ENCODE results near the gene SIL1. TPM values are rescaled to one million over a fixed set of nuclear protein-coding genes. Genes with fewer than 3 reads are reported as not detected.
A peak's percentile ranks its signal among the peaks of the same experiment; 100 is the strongest.

Gene SIL1
- 4.7 TPM for polyA plus RNA-seq (2013, experiment 1 of 2)
- 6.1 TPM for polyA plus RNA-seq (2013, experiment 2 of 2)

DNA sequence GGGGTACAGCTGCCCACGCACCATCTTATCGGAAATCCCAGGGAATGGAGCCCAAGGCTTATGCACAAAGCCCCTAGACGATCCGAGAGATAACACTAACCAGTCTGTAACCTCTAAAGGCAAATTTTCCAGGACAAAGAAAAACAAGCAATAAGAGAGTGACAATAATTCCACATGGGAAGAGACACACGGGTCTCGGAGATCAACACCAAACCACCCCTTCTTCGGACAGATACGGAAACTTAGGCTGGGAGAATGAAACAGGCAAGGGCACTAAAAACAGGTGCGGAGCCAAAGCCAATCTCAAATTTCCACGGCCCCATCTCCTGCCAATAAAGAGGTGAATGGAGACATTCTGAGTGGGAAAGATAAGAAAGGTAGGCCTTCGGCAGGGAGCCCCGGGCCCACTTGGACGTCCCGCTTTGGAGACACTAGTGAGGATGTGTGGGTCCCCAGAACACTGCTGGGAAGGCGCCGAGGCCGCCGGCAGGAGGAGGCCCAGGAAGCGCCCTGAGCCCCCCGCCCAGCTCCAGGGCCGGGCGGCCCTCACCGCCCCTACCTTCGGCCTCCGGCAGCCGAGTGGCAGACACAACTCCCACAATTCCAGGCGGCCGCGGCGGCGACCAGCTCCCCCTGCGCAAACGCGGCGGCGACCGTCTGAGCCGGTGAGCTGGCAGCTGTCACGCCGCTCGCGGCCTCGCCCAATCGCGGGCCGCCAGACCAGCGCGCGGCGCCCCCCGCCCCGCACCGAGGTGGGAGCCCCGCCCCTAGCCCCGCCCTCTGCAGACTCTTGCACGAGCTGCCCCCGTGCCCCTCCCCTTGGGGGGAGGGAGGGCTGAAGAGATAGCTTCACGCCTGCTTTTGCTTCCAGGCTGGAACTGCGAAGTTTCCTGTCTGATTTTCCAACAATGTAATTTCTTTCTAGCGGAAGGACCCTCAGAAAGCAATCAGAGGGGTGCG, at the start of gene SIL1:
SIL1 (minus strand) TSS at position 659 of the 960 bp plus-strand sequence. CDS start 70,525 bp downstream, outside the sequence.
- no peaks in the 10 kb centered on the region for H3K27me3 ChIP-seq (ENCODE audit: insufficient read depth, low read length)
- H3K27ac ChIP-seq (ENCODE audit: low read depth, low read length): peak within 1 kb of the TSS; percentile 77
- H3K4me3 ChIP-seq (ENCODE audit: low read length): peak within 1 kb of the TSS; percentile 71
- peaks cover 9% of the 10 kb centered on the region; the same call in 1 of the 2 replicates for H3K4me1 ChIP-seq (ENCODE audit: insufficient read depth, low read length)
- no peaks in the 10 kb centered on the region for H3K9me3 ChIP-seq (ENCODE audit: insufficient read depth, low read depth, low read length)
- no peaks in the 10 kb centered on the region for H3K36me3 ChIP-seq (ENCODE audit: insufficient read depth, low read length)
- 6% methylated on average over 61 of the region's 61 CpGs for WGBS
- peak within 1 kb of the TSS; percentile 82 for H3K9ac ChIP-seq (ENCODE audit: low read depth, low read length)

DNA sequence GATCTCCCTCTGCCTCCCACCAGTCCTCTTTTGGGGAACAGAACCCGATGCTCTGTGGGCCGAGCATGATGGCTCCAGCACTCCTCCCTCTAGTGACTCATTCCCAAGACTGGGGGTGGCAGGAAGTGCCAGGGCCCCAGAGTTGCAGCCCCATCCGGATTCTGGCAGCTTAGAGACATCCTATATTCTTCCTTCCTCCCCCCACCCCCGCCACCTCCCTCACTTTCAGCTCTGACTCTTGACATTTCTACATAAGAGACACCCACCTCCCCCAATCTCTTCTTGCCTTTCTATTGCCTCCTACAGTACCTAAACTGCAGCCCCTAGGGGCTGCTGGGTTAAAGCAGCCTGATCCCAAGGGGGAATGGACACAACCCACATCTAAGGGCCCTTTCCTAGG, 48.2 kb upstream of the SIL1 start:
- WGBS: 52% methylated on average over 4 of the region's 4 CpGs
- Histone ChIP-seq H3K27ac (ENCODE audit: low read depth, low read length) (no peak overlapping the region), H3K4me1 (ENCODE audit: insufficient read depth, low read length) (peaks cover 3% of the 10 kb centered on the region; the same call in 1 of the 2 replicates), H3K9ac (ENCODE audit: low read depth, low read length) (no peak overlapping the region), H3K9me3 (ENCODE audit: insufficient read depth, low read depth, low read length) (no peaks in the 10 kb centered on the region), H3K4me3 (ENCODE audit: low read length) (no peak overlapping the region), H3K27me3 (ENCODE audit: insufficient read depth, low read length) (no peaks in the 10 kb centered on the region), H3K36me3 (ENCODE audit: insufficient read depth, low read length) (no peaks in the 10 kb centered on the region)

DNA sequence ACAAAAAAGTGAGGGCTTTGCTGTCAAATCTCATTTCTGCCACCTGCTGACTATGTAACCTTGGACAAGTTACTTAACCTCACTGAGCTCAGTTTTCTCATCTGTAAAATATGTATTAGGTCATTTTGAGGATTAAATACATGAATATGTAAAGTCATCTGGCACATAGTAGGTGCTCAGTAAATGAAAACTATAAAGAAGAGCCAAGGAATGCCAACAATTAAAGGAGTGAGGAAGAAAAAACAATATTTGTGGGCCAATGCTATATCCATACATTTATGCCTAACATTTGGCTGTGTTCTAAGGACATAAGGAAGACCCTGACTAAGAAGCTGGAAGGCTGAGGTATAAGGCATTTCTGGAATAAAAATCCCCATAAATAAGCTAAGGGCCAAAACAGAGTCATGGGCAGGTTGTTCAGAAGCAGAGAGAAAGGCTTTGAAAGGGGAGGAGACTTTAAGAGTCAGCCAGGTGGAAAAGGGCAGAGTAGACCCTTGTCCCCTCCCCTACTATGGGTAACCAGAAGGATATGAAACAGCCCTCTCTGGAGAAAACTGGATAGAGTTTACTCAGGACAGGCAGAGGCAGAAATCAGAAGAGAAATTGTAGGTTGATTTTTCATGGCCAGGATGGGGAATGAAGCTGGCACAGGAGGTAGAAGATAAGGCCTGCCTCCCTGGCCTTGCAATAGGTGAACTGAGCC, 47.6 kb upstream of the SIL1 start:
- Histone ChIP-seq H3K9ac (ENCODE audit: low read depth, low read length) (no peak overlapping the region), H3K36me3 (ENCODE audit: insufficient read depth, low read length) (no peaks in the 10 kb centered on the region), H3K9me3 (ENCODE audit: insufficient read depth, low read depth, low read length) (no peaks in the 10 kb centered on the region), H3K4me1 (ENCODE audit: insufficient read depth, low read length) (peaks cover 3% of the 10 kb centered on the region; the same call in 1 of the 2 replicates), H3K27ac (ENCODE audit: low read depth, low read length) (no peak overlapping the region), H3K27me3 (ENCODE audit: insufficient read depth, low read length) (no peaks in the 10 kb centered on the region), H3K4me3 (ENCODE audit: low read length) (no peak overlapping the region)

DNA sequence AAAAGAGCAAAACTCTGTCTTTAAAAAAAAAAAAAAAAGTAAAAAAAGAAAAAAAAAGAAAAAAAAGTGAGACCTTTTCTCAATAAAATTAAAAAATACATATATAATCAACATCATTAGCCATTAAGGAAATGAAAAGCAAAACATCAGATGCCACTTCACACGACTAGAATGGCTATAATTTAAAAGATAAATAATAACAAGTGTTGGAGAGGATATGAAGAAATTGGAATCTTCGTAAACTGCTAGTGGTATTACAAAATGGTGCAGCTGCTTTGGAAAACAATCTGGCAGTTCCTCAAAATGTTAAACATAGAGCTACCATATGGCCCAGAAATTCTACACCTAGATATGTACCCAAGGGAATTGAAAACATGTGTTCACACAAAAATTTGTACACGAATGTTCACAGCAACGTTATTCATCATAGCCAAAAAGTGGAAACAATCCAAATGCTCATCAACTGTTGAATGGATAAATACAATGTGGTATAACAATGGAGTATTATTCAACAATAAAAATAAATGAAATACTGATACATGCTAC, 45.3 kb upstream of the SIL1 start:
- no peak overlapping the region for H3K27ac ChIP-seq (ENCODE audit: low read depth, low read length)
- H3K9me3 ChIP-seq (ENCODE audit: insufficient read depth, low read depth, low read length): no peaks in the 10 kb centered on the region
- H3K27me3 ChIP-seq (ENCODE audit: insufficient read depth, low read length): no peaks in the 10 kb centered on the region
- WGBS: 93% methylated on average over 3 of the region's 4 CpGs
- H3K9ac ChIP-seq (ENCODE audit: low read depth, low read length): no peak overlapping the region
- H3K4me3 ChIP-seq (ENCODE audit: low read length): no peak overlapping the region
- H3K4me1 ChIP-seq (ENCODE audit: insufficient read depth, low read length): peaks cover 3% of the 10 kb centered on the region; the same call in 1 of the 2 replicates
- no peaks in the 10 kb centered on the region for H3K36me3 ChIP-seq (ENCODE audit: insufficient read depth, low read length)

DNA sequence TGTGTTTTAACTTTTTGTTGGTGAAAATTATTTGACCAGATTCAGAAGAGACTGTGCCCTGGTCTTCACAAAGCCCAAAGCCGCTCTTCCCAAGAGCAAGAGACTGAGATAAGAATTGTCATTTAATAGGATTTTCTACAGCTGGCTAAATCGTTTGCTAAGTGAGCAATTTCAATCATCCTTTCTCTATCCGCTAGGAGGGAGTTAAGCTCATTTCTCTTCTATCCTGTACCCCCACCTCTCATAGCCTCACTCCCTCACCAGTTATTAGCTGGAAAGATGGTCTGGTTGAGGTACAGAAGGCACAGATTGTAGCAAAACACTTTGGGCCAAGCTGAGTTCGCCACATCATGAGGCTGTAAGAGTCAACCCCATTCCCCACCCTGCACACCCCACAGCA, 43.0 kb upstream of the SIL1 start:
- no peak overlapping the region for H3K27ac ChIP-seq (ENCODE audit: low read depth, low read length)

DNA sequence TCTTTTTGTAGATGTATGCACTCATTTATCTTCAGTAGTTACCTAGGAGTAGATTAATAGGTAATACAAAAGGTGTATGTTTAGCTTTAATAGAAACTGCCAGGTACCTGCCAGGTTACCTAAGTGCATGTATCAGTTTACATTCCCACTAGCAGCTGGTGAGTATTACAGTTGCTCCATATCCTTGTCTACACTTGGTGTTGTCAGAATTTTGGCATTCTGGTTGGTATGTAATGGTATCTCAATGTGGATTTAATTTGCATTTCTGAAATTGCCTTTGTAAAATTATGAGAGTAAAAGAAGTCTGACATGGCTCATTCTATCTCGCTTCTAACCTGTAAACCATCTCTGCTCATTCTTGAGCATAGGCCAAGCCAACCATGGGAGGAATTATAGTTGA, 38.3 kb upstream of the SIL1 start:
- Histone ChIP-seq H3K4me3 (ENCODE audit: low read length) (no peak overlapping the region), H3K9me3 (ENCODE audit: insufficient read depth, low read depth, low read length) (no peaks in the 10 kb centered on the region), H3K27ac (ENCODE audit: low read depth, low read length) (no peak overlapping the region), H3K27me3 (ENCODE audit: insufficient read depth, low read length) (no peaks in the 10 kb centered on the region), H3K36me3 (ENCODE audit: insufficient read depth, low read length) (no peaks in the 10 kb centered on the region), H3K4me1 (ENCODE audit: insufficient read depth, low read length) (no peaks in the 10 kb centered on the region), H3K9ac (ENCODE audit: low read depth, low read length) (no peak overlapping the region)
- 100% methylated on average over 1 of the region's 1 CpG for WGBS

More for the DNA sequence above, 43.0 kb upstream of the SIL1 start:
- no peaks in the 10 kb centered on the region for H3K27me3 ChIP-seq (ENCODE audit: insufficient read depth, low read length)
- peaks cover 1% of the 10 kb centered on the region; the same call in 1 of the 2 replicates for H3K4me1 ChIP-seq (ENCODE audit: insufficient read depth, low read length)
- 94% methylated on average over 3 of the region's 4 CpGs for WGBS
- no peaks in the 10 kb centered on the region for H3K9me3 ChIP-seq (ENCODE audit: insufficient read depth, low read depth, low read length)
- H3K9ac ChIP-seq (ENCODE audit: low read depth, low read length): no peak overlapping the region
- no peaks in the 10 kb centered on the region for H3K36me3 ChIP-seq (ENCODE audit: insufficient read depth, low read length)
- H3K4me3 ChIP-seq (ENCODE audit: low read length): no peak overlapping the region

GRCh38 chr5:139232147-139232724, 34.1 kb upstream of the SIL1 start:
- Histone ChIP-seq H3K27me3 (ENCODE audit: insufficient read depth, low read length) (no peaks in the 10 kb centered on the region), H3K36me3 (ENCODE audit: insufficient read depth, low read length) (no peaks in the 10 kb centered on the region), H3K9me3 (ENCODE audit: insufficient read depth, low read depth, low read length) (no peaks in the 10 kb centered on the region), H3K9ac (ENCODE audit: low read depth, low read length) (no peak overlapping the region), H3K27ac (ENCODE audit: low read depth, low read length) (no peak overlapping the region), H3K4me1 (ENCODE audit: insufficient read depth, low read length) (no peaks in the 10 kb centered on the region), H3K4me3 (ENCODE audit: low read length) (no peak overlapping the region)
- 95% methylated on average over 4 of the region's 6 CpGs for WGBS

- Histone ChIP-seq H3K27ac (ENCODE audit: low read depth, low read length) (no peak overlapping the region), H3K4me1 (ENCODE audit: insufficient read depth, low read length) (no peaks in the 10 kb centered on the region), H3K9me3 (ENCODE audit: insufficient read depth, low read depth, low read length) (no peaks in the 10 kb centered on the region), H3K36me3 (ENCODE audit: insufficient read depth, low read length) (no peaks in the 10 kb centered on the region), H3K27me3 (ENCODE audit: insufficient read depth, low read length) (no peaks in the 10 kb centered on the region), H3K9ac (ENCODE audit: low read depth, low read length) (no peak overlapping the region), H3K4me3 (ENCODE audit: low read length) (no peak overlapping the region)
- WGBS: 86% methylated on average over 1 of the region's 1 CpG
Observed at GRCh38 chr5:139228201-139228803, 30.1 kb upstream of the SIL1 start.

DNA sequence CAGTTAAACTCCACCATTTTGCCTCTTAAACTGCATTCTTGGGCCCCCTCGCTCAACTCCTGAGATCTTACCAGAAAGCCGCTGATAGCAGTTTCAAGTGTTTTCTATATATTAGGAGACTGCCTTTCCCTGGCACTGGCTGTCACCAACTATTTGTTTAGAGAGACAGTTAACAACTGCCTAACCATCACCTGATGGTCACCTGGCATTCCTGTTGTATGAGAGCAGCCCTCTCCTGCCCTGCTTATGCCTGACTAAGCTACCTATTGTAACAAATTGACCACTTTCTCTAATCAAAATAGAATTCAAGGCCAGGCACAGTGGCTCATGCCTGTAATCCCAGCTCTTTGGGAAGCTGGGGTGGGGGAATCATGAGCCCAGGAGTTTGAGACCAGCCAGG, 28.0 kb upstream of the SIL1 start:
- no peak overlapping the region for H3K27ac ChIP-seq (ENCODE audit: low read depth, low read length)
- 100% methylated on average over 2 of the region's 2 CpGs for WGBS

GRCh38 chr5:139223481-139223880, 25.3 kb upstream of the SIL1 start:
- Histone ChIP-seq H3K9ac (ENCODE audit: low read depth, low read length) (no peak overlapping the region), H3K4me3 (ENCODE audit: low read length) (no peak overlapping the region), H3K27me3 (ENCODE audit: insufficient read depth, low read length) (no peaks in the 10 kb centered on the region), H3K9me3 (ENCODE audit: insufficient read depth, low read depth, low read length) (no peaks in the 10 kb centered on the region), H3K4me1 (ENCODE audit: insufficient read depth, low read length) (no peaks in the 10 kb centered on the region), H3K27ac (ENCODE audit: low read depth, low read length) (no peak overlapping the region), H3K36me3 (ENCODE audit: insufficient read depth, low read length) (no peaks in the 10 kb centered on the region)
- WGBS: 96% methylated on average over 3 of the region's 3 CpGs

More for the DNA sequence above, 28.0 kb upstream of the SIL1 start:
- no peak overlapping the region for H3K4me3 ChIP-seq (ENCODE audit: low read length)
- no peaks in the 10 kb centered on the region for H3K4me1 ChIP-seq (ENCODE audit: insufficient read depth, low read length)
- no peaks in the 10 kb centered on the region for H3K27me3 ChIP-seq (ENCODE audit: insufficient read depth, low read length)
- H3K9me3 ChIP-seq (ENCODE audit: insufficient read depth, low read depth, low read length): no peaks in the 10 kb centered on the region
- no peaks in the 10 kb centered on the region for H3K36me3 ChIP-seq (ENCODE audit: insufficient read depth, low read length)
- no peak overlapping the region for H3K9ac ChIP-seq (ENCODE audit: low read depth, low read length)
